GM12878 (cell line): ENCODE data around the gene PLCB2. TPM values are rescaled to one million over a fixed set of nuclear protein-coding genes. Genes with fewer than 3 reads are reported as not detected.

Experiments
- ATAC-seq: fragments of 200-7000 bp; cut with Tn5 transposase; 3 replicates; pipeline ENCODE4 v1.9.1; 2020; ENCODE audit warnings: mild to moderate bottlenecking, moderate library complexity
- BruUV-seq: library from RNA; stranded (reverse); fragments of 400-500 nt; replicated peaks from 2 replicates; lab custom pipeline; 2021; lab: Mats Ljungman, UMichigan
- CTCF ChIA-PET: fragments of 300-600 bp; sonication (Branson Sonifier 250); formaldehyde crosslinking; extraction: SDS; loops from one replicate; lab custom pipeline; 2021; ENCODE audit warnings: inconsistent platforms; lab: Yijun Ruan, JAX
- POLR2A ChIA-PET: fragments of 350-600 bp; formaldehyde crosslinking; extraction: SDS; loops from one replicate; lab custom pipeline; 2021; ENCODE audit warnings: inconsistent platforms; lab: Charles Lee
- RAD21 ChIA-PET: fragments of 300-600 bp; sonication (Branson Sonifier 250); formaldehyde crosslinking; loops from one replicate; lab custom pipeline; 2023; ENCODE audit warnings: antibody characterized with exemption; ENCODE audit not compliant: unreplicated experiment; lab: Charles Lee
- SMC1A ChIA-PET: fragments of 300-600 bp; sonication (Branson Sonifier 250); formaldehyde crosslinking; loops from one replicate; lab custom pipeline; 2023; ENCODE audit not compliant: unreplicated experiment, uncharacterized antibody; lab: Charles Lee
- DNase-seq: peaks from one replicate; pipeline ENCODE4 v3.0.0-alpha.2; 2011; ENCODE audit warnings: low read depth, low spot score
- FAIRE-seq: peaks from 3 replicates; lab custom pipeline; 2011; peaks lifted over from hg19 to GRCh38; lab: Jason Lieb, UNC
- H2AFZ ChIP-seq: 2 replicates; pipeline ENCODE4 v1.6.0; 2011; ENCODE audit warnings: low read depth, low read length, control low read depth; ENCODE audit not compliant: control insufficient read depth
- H3K27ac ChIP-seq: 2 replicates; pipeline ENCODE4 v1.5.1; 2011; ENCODE audit warnings: control low read depth; ENCODE audit not compliant: control insufficient read depth, insufficient read depth
- H3K27me3 ChIP-seq, 2 experiments: replicated peaks in 1 of 2; 2 replicates each; pipeline versions ENCODE4 v1.6.0 to v1.6.1; 2011; ENCODE audit warnings: low read length in 1 of 2; ENCODE audit not compliant: control insufficient read depth in 2 of 2, insufficient read depth in 2 of 2
- H3K36me3 ChIP-seq, 2 experiments: 2 replicates each; pipeline ENCODE4 v1.5.1; 2011; ENCODE audit warnings: low read length in 1 of 2; ENCODE audit not compliant: control insufficient read depth in 2 of 2, insufficient read depth in 2 of 2
- H3K4me1 ChIP-seq: 2 replicates; pipeline ENCODE4 v1.6.1; 2011; ENCODE audit warnings: mild to moderate bottlenecking, low read length, moderate library complexity, mixed read lengths; ENCODE audit not compliant: control insufficient read depth, insufficient read depth
- H3K4me2 ChIP-seq: 2 replicates; pipeline ENCODE4 v1.6.0; 2011; ENCODE audit warnings: control low read depth; ENCODE audit not compliant: control insufficient read depth, insufficient read depth
- H3K4me3 ChIP-seq: fragments of 200-600 bp; sonication (generic); 2 replicates; pipeline ENCODE4 v1.5.1; 2016
- H3K79me2 ChIP-seq: 2 replicates; pipeline ENCODE4 v1.6.0; 2011; ENCODE audit warnings: low read length; ENCODE audit not compliant: control insufficient read depth, insufficient read depth
- H3K9ac ChIP-seq: 2 replicates; pipeline ENCODE4 v1.8.0; 2011; ENCODE audit warnings: low read length, control low read depth, mixed read lengths; ENCODE audit not compliant: control insufficient read depth, insufficient read depth
- H3K9me3 ChIP-seq: replicated peaks from 3 replicates; pipeline ENCODE4 v1.5.1; 2011; ENCODE audit warnings: mild to moderate bottlenecking, low read length; ENCODE audit not compliant: control insufficient read depth, insufficient read depth
- H4K20me1 ChIP-seq: 2 replicates; pipeline ENCODE4 v1.6.0; 2011; ENCODE audit not compliant: control insufficient read depth, insufficient read depth
- BRCA1 ChIP-seq: IDR thresholded peaks from 2 replicates; pipeline ENCODE4 v1.6.1; 2011; ENCODE audit warnings: low read depth, low read length, improper control_type of control experiment
- GATAD2B ChIP-seq: fragments of 450-650 bp; conservative IDR thresholded peaks from 2 replicates; pipeline ENCODE4 v1.6.1; 2017; ENCODE audit warnings: low read depth, mild to moderate bottlenecking, moderate library complexity
- NRF1 ChIP-seq: conservative IDR thresholded peaks from 2 replicates; pipeline ENCODE4 v1.6.1; 2011; ENCODE audit warnings: mild to moderate bottlenecking, low read depth, low read length, improper control_type of control experiment
- POLR2AphosphoS2 ChIP-seq: IDR thresholded peaks from 2 replicates; pipeline ENCODE4 v1.6.1; 2011; ENCODE audit warnings: low read depth, mild to moderate bottlenecking, low read length, improper control_type of control experiment, moderate library complexity
- RAD51 ChIP-seq: fragments of 450-650 bp; IDR thresholded peaks from 2 replicates; pipeline ENCODE4 v1.6.1; 2016; ENCODE audit warnings: moderate library complexity, mild to moderate bottlenecking, inconsistent platforms
- RBBP5 ChIP-seq: fragments of 200-600 bp; sonication (generic); conservative IDR thresholded peaks from 2 replicates; pipeline ENCODE4 v1.6.1; 2016
- SIN3A ChIP-seq: IDR thresholded peaks from 2 replicates; pipeline ENCODE4 v1.6.1; 2012; ENCODE audit warnings: low read depth, low read length, improper control_type of control experiment
- SMAD1 ChIP-seq: fragments of 450-650 bp; IDR thresholded peaks from 2 replicates; pipeline ENCODE4 v1.6.1; 2018; ENCODE audit warnings: mild to moderate bottlenecking, low read depth; ENCODE audit not compliant: partially characterized antibody
- SP1 ChIP-seq: IDR thresholded peaks from one replicate; pipeline ENCODE4 v1.6.1; 2011; ENCODE audit warnings: low read depth, low read length
- TAF1 ChIP-seq: IDR thresholded peaks from 2 replicates; pipeline ENCODE4 v1.6.1; 2011; ENCODE audit warnings: mild to moderate bottlenecking, low read depth, low read length, borderline replicate concordance
- YY1 ChIP-seq: IDR thresholded peaks from 2 replicates; pipeline ENCODE4 v1.6.1; 2011; ENCODE audit warnings: low read depth, mild to moderate bottlenecking, low read length
- ZNF384 ChIP-seq: IDR thresholded peaks from 2 replicates; pipeline ENCODE4 v1.6.1; 2012; ENCODE audit warnings: low read depth, mild to moderate bottlenecking, low read length, improper control_type of control experiment, borderline replicate concordance
- ZNF592 ChIP-seq: fragments of 450-650 bp; IDR thresholded peaks from 2 replicates; pipeline ENCODE4 v1.6.1; 2017; ENCODE audit warnings: mild to moderate bottlenecking, moderate library complexity
- ZNF687 ChIP-seq: fragments of 450-650 bp; IDR thresholded peaks from 2 replicates; pipeline ENCODE4 v1.6.1; 2017; ENCODE audit warnings: mild to moderate bottlenecking, moderate library complexity
- WGBS: methylation state at CpG from one replicate; pipeline ENCODE4 v1.1.6; 2016; ENCODE audit warnings: low lambda C conversion rate; ENCODE audit not compliant: insufficient replicate concordance, insufficient coverage; ENCODE audit errors: missing lambda C conversion rate; 5-methylcytosine and 5-hydroxymethylcytosine counted together
- in situ Hi-C: fragments of 300-500 bp; cut with MboI; formaldehyde crosslinking; loops from 9 replicates; pipeline ENCODE4 v1.14.3; 2018; ENCODE audit warnings: mixed read lengths
- intact Hi-C: fragments of 100-400 bp; cut with micrococcal nuclease; formaldehyde crosslinking; loops from one replicate; pipeline ENCODE4 v1.14.2; 2022; ENCODE audit not compliant: unreplicated experiment
- polyA plus RNA-seq, 11 experiments: library from polyadenylated mRNA; depleted of rRNA in 4 of 11; unstranded in 6 of 11; stranded (reverse) in 5 of 11; fragments of >200 nt; fragmentation: Nextera tagmentation in 4 of 11; fragmentation: Illumina TruSeq in 1 of 11; extraction: Ambion mirVana in 4 of 11; extraction: Trizol in 1 of 11; gene quantifications; 1 replicate in 1 of 11; 2 replicates in 10 of 11; pipeline versions ENCODE4 v1.2.1 to v1.2.3, GENCODE V29; 2011 to 2016; ENCODE audit warnings: inconsistent platforms in 2 of 11, missing spikeins in 2 of 11, low read depth in 1 of 11
- total RNA-seq, 4 experiments: library from RNA; depleted of rRNA in 3 of 4; stranded (reverse); fragments of >200 nt in 3 of 4; fragmentation: Illumina TruSeq in 1 of 4; extraction: Trizol in 1 of 4; gene quantifications; 2 replicates each; pipeline versions ENCODE4 v1.2.1 to v1.2.3, GENCODE V29; 2013 to 2021

PLCB2 gene
- total and polyA plus RNA-seq, 10 of the 15 experiments (the other 5 are each of a cell fraction or from before 2014, with no cell fraction given): 1.2 to 39.4 (median 10.7) TPM

GRCh38 chr15:40314723-40315276 lies 7.1 kb upstream of the PLCB2 start:
- H3K4me1 ChIP-seq: 0 out of 2 replicates have a peak, but pooled peaks cover 5% of the 10 kb centered on the region
- RAD21 ChIA-PET: interaction anchor here (1.9 kb wide), 1 partner anchor 36 kb away, joined by 4 read pairs; no protein-coding TSS in a partner anchor
- in situ Hi-C loops: loop anchor here (5.0 kb wide), 1 partner anchor 37 kb away; no protein-coding TSS in a partner anchor
- no peak for FAIRE-seq
- intact Hi-C loops: no loop called here
- H3K79me2 ChIP-seq: no peaks in the 10 kb centered on the region
- H2AFZ ChIP-seq: no peak overlapping the region
- ATAC-seq: no peak
- DNase-seq: no peak
- H4K20me1 ChIP-seq: no peaks in the 10 kb centered on the region
- no peak overlapping the region for H3K4me2 ChIP-seq
- peaks cover 0 to 3% of the 10 kb centered on the region in 2 experiments; a peak in 2 of 4 replicates for H3K27me3 ChIP-seq
- TF ChIP-seq SIN3A (no peak), ZNF592 (no peak), GATAD2B (no peak), ZNF687 (no peak), POLR2AphosphoS2 (no peak), RBBP5 (no peak), SP1 (no peak), RAD51 (no peak), BRCA1 (no peak), TAF1 (no peak), NRF1 (no peak), ZNF384 (no peak), YY1 (no peak), SMAD1 (no peak)
- SMC1A ChIA-PET: interaction anchor here (7.6 to 10.0 kb wide), 2 partner anchors 22 to 36 kb away, joined by 42 to 83 read pairs; no protein-coding TSS in a partner anchor
- WGBS: 30% methylated on average over 4 of the region's 4 CpGs
- no peak overlapping the region for H3K27ac ChIP-seq
- POLR2A ChIA-PET: interaction anchor here (1.6 kb wide), 1 partner anchor 36 kb away, joined by 5 read pairs; no protein-coding TSS in a partner anchor
- no peaks in the 10 kb centered on the region for H3K9me3 ChIP-seq
- no peak overlapping the region for H3K9ac ChIP-seq
- CTCF ChIA-PET: interaction anchor here (0.6 to 17.6 kb wide), 8 partner anchors 8 to 719 kb away, joined by 3 to 336 read pairs (median 4); partner anchors contain the start of genes CCDC9B and INAFM2
- no TSS peak for BruUV-seq
- H3K36me3 ChIP-seq: no peaks in the 10 kb centered on the region
- no peak overlapping the region for H3K4me3 ChIP-seq
